Measurements from ENCODE around the gene MCHR1. TPM values are rescaled to one million over a fixed set of nuclear protein-coding genes. Genes with fewer than 3 reads are reported as not detected.

The MCHR1 gene
- total RNA-seq, 1 experiment from 2014 or later: not detected

GRCh38 chr22:40670058-40670457 is 9.2 kb upstream of the MCHR1 start:
- Mint-ChIP-seq H3K4me3 (ENCODE audit: unreplicated experiment) (no peak overlapping the region), H3K27ac (ENCODE audit: low read depth, unreplicated experiment) (no peak overlapping the region), H3K27me3 (ENCODE audit: insufficient read depth, unreplicated experiment) (no peaks in the 10 kb centered on the region), H3K36me3 (ENCODE audit: insufficient read depth, unreplicated experiment) (no peaks in the 10 kb centered on the region), H3K4me1 (ENCODE audit: insufficient read depth, unreplicated experiment) (peaks cover 20% of the 10 kb centered on the region), H3K9me3 (ENCODE audit: unreplicated experiment) (no peaks in the 10 kb centered on the region)
- intact Hi-C loops (cut with micrococcal nuclease): no loop called here
- ChIA-PET CTCF (interaction anchor here (0.9 to 1.8 kb wide), 5 partner anchors 13 to 91 kb away, joined by 3 to 9 read pairs (median 4); no protein-coding TSS in a partner anchor), POLR2A (interaction anchor here (0.6 to 1.6 kb wide), 8 partner anchors 13 to 139 kb away, joined by 3 to 11 read pairs (median 3); no protein-coding TSS in a partner anchor)
- DNase-seq (ENCODE audit: unreplicated experiment): no peak
- no peak for TF ChIP-seq CTCF (IDR thresholded peaks at IDR 0.05; ENCODE audit: unreplicated experiment)
- BruUV-seq (replicated peaks): no TSS peak

DNA sequence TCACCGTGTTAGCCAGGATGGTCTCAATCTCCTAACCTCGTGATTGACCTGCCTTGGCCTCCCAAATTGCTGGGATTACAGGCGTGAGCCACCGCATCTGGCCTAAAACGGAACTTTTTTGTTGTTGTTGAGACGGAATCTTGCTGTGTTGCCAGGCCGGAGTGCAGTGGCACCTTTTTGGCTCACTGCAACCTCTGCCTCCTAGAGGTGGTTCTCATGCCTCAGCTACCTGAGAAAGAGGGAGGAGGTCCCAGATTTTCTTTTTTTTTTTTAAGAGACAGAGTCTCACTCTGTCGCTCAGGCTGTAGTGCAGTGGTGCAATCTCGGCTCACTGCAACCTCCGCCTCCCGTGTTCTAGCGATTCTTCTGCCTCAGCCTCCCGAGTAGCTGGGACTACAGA is 7.9 kb upstream of the MCHR1 start:
- Mint-ChIP-seq H3K27ac (ENCODE audit: low read depth, unreplicated experiment) (no peak overlapping the region), H3K36me3 (ENCODE audit: insufficient read depth, unreplicated experiment) (no peaks in the 10 kb centered on the region), H3K4me1 (ENCODE audit: insufficient read depth, unreplicated experiment) (peaks cover 20% of the 10 kb centered on the region), H3K4me3 (ENCODE audit: unreplicated experiment) (no peak overlapping the region), H3K27me3 (ENCODE audit: insufficient read depth, unreplicated experiment) (no peaks in the 10 kb centered on the region), H3K9me3 (ENCODE audit: unreplicated experiment) (no peaks in the 10 kb centered on the region)
- ChIA-PET CTCF (interaction anchor here (0.7 to 1.7 kb wide), 3 partner anchors 12 to 88 kb away, joined by 3 to 4 read pairs (median 3); no protein-coding TSS in a partner anchor), POLR2A (no interaction called here)
- no TSS peak for BruUV-seq (replicated peaks)
- TF ChIP-seq CTCF (IDR thresholded peaks at IDR 0.05; ENCODE audit: unreplicated experiment): no peak
- intact Hi-C loops (cut with micrococcal nuclease): no loop called here
- no peak for DNase-seq (ENCODE audit: unreplicated experiment)

DNA sequence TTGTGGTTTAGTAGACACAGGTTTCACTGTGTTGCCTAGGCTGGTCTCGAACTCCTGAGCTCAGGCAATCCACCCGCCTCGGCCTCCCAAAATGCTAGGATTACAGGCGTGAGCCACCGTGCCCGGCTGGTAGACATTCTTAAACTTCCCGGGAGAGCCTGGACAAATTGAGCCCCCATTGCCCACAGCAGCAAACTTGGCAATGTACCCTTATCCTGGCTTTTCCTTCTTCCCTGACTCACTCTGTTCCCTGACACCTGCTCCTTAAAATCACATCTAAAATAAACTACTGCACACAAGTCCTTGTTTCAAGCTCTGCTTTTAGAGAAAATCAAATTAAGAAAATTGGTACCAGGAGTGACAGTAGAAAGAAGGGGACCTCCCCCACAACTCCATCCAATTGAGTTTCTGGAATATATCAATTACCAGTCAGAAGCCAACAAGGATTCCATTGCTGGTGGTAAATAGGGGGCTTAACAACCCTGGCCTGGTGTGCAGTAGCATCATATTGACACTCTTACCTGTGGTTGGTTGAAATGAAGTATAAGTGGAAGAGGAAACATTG is 7.4 kb upstream of the MCHR1 start:
- TF ChIP-seq CTCF (IDR thresholded peaks at IDR 0.05; ENCODE audit: unreplicated experiment): no peak
- intact Hi-C loops (cut with micrococcal nuclease): no loop called here
- no TSS peak for BruUV-seq (replicated peaks)
- Mint-ChIP-seq H3K9me3 (ENCODE audit: unreplicated experiment) (no peaks in the 10 kb centered on the region), H3K4me3 (ENCODE audit: unreplicated experiment) (no peak overlapping the region), H3K36me3 (ENCODE audit: insufficient read depth, unreplicated experiment) (no peaks in the 10 kb centered on the region), H3K4me1 (ENCODE audit: insufficient read depth, unreplicated experiment) (peaks cover 24% of the 10 kb centered on the region), H3K27ac (ENCODE audit: low read depth, unreplicated experiment) (no peak overlapping the region), H3K27me3 (ENCODE audit: insufficient read depth, unreplicated experiment) (no peaks in the 10 kb centered on the region)
- no peak for DNase-seq (ENCODE audit: unreplicated experiment)
- CTCF ChIA-PET: interaction anchor here (0.7 to 1.1 kb wide), 3 partner anchors 11 to 268 kb away, joined by 3 to 4 read pairs (median 3); no protein-coding TSS in a partner anchor
- POLR2A ChIA-PET: no interaction called here

DNA sequence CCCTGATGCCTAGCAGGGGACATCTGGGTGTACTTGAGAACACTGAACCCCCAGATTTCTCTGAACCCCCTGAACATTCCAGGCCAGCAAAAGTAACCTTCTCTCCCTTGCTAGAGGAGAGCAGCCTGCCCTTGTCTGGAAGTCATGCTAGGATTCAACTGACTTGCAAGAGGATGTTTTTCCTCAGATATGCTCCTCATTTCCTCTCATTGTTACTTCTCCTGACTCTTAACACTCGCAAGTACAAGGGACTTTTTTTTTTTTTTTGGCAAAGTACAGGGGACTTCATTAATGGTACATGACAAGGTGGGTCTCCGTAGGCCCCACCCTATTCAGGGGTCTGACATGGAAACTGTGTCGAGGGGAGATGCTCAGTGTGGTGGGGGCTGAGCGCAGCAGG is 6.3 kb upstream of the MCHR1 start:
- Mint-ChIP-seq H3K9me3 (ENCODE audit: unreplicated experiment) (no peaks in the 10 kb centered on the region), H3K36me3 (ENCODE audit: insufficient read depth, unreplicated experiment) (no peaks in the 10 kb centered on the region), H3K4me3 (ENCODE audit: unreplicated experiment) (no peak overlapping the region), H3K4me1 (ENCODE audit: insufficient read depth, unreplicated experiment) (peaks cover 22% of the 10 kb centered on the region), H3K27ac (ENCODE audit: low read depth, unreplicated experiment) (no peak overlapping the region), H3K27me3 (ENCODE audit: insufficient read depth, unreplicated experiment) (no peaks in the 10 kb centered on the region)
- DNase-seq (ENCODE audit: unreplicated experiment): no peak
- no peak for TF ChIP-seq CTCF (IDR thresholded peaks at IDR 0.05; ENCODE audit: unreplicated experiment)
- no TSS peak for BruUV-seq (replicated peaks)
- ChIA-PET POLR2A (no interaction called here), CTCF (no interaction called here)
- intact Hi-C loops (cut with micrococcal nuclease): no loop called here

Data from MCF 10A (cell line).